Right renal cortex interstitium (tissue), 3 donors: ENCODE measurements around the gene PRSS33. TPM values are rescaled to one million over a fixed set of nuclear protein-coding genes. Genes with fewer than 3 reads are reported as not detected.

Source experiments
- DNase-seq, 3 donors: peaks; one replicate each; pipeline ENCODE4 v3.0.0-alpha.2; 2013; ENCODE audit warnings: low read depth in 3 of 3, low spot score in 2 of 3
- polyA plus RNA-seq, 3 donors: library from polyadenylated mRNA; unstranded; fragments of 120-200 nt; gene quantifications; one replicate each; pipeline ENCODE4 v1.2.1, GENCODE V29; 2013; ENCODE audit not compliant: insufficient read length in 3 of 3

Gene PRSS33
- polyA plus RNA-seq, 3 donors, result 0.33 to 0.61 TPM; not detected in 1

DNA sequence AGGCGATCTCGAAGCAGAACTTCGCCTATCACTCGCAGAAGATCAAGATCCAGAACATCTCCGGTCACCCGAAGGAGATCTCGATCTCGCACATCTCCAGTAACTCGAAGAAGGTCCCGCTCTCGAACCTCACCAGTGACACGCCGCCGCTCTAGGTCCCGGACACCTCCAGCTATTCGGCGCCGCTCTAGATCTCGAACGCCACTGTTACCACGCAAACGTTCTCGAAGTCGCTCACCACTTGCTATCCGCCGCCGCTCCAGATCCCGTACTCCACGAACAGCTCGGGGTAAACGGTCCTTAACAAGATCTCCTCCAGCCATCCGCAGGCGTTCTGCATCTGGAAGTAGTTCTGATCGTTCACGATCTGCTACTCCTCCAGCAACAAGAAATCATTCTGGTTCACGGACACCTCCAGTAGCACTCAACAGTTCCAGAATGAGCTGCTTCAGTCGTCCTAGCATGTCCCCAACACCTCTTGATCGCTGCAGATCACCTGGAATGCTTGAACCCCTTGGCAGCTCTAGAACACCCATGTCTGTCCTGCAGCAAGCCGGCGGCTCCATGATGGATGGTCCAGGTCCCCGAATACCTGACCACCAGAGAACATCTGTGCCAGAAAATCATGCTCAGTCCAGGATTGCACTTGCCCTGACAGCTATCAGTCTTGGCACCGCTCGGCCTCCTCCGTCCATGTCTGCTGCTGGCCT is 20.8 kb downstream of the PRSS33 start:
- no peak for DNase-seq

DNA sequence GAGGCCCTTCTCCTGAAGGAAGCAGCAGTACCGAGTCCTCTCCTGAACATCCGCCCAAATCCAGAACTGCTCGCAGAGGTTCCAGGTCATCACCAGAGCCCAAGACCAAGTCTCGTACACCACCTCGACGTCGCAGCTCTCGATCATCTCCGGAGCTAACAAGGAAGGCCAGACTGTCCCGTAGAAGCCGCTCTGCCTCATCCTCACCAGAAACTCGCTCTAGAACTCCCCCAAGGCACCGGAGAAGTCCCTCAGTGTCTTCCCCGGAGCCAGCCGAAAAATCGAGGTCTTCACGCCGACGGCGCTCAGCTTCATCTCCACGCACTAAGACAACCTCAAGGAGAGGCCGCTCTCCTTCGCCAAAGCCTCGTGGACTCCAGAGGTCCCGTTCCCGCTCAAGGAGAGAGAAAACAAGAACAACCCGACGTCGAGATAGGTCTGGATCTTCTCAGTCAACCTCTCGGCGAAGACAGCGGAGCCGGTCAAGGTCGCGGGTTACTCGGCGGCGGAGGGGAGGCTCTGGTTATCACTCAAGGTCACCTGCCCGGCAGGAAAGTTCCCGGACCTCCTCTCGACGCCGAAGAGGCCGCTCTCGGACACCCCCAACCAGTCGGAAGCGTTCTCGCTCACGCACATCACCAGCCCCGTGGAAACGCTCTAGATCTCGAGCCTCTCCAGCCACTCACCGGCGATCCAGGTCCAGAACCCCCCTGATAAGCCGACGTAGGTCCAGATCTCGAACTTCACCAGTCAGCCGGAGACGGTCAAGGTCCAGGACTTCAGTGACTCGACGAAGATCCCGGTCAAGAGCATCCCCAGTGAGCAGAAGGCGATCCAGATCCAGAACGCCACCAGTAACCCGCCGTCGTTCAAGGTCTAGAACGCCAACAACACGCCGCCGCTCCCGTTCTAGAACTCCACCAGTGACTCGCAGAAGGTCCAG is 21.6 kb downstream of the PRSS33 start:
- no peak for DNase-seq

- DNase-seq, result no peak
These were observed 22.6 kb downstream of the PRSS33 start for GRCh38 chr16:2764718-2765117.

DNA sequence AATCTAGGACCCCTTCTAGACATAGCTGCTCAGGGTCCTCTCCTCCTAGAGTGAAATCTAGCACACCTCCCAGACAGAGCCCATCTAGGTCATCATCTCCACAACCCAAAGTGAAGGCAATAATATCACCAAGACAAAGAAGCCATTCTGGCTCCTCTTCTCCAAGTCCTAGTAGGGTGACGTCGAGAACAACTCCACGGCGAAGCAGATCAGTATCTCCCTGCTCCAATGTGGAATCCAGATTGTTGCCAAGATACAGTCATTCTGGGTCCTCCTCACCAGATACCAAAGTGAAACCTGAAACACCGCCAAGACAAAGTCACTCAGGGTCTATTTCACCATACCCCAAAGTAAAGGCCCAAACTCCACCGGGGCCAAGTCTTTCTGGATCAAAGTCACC is 24.2 kb downstream of the PRSS33 start:
- no peak for DNase-seq

DNA sequence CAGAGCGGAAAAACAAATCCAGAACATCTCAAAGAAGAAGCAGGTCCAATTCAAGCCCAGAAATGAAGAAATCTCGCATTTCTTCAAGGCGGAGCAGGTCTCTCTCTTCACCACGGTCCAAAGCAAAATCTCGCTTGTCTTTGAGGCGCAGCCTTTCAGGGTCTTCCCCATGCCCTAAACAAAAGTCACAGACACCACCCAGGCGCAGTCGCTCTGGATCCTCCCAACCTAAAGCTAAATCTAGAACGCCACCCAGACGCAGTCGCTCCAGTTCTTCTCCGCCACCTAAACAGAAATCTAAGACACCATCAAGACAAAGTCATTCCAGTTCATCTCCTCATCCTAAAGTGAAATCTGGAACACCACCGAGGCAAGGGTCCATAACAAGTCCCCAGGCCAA is 24.6 kb downstream of the PRSS33 start:
- no peak for DNase-seq

DNA sequence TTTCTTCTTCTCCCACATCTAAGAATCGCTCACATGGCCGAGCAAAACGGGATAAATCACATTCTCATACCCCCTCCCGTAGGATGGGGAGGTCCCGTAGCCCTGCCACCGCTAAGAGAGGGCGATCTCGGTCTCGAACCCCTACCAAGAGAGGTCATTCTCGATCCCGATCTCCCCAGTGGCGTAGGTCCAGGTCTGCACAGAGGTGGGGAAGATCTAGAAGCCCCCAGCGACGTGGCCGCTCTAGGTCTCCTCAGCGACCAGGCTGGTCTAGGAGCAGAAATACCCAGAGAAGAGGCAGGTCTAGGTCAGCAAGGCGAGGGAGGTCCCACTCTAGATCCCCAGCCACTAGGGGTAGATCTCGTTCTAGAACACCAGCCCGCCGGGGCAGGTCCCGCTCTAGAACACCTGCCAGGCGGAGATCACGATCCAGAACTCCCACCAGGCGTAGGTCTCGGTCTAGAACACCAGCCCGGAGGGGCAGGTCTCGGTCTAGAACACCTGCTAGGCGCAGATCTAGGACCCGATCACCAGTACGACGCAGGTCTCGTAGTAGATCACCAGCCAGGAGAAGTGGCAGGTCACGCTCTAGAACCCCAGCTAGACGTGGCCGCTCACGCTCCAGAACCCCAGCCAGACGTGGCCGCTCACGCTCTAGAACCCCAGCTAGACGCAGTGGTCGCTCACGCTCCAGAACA is 25.3 kb downstream of the PRSS33 start:
- no peak for DNase-seq

DNA sequence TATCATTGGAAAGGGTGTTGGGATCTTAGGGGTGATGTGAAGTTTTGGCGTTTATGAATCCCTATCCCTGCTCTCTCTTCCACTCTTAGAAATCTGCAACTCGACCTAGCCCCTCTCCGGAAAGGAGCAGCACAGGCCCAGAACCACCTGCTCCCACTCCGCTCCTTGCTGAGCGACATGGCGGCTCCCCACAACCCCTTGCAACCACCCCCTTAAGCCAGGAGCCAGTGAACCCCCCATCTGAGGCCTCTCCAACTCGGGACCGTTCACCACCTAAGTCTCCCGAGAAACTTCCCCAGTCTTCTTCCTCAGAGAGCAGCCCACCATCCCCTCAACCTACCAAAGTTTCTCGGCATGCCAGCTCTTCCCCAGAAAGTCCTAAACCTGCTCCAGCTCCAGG is 25.9 kb downstream of the PRSS33 start:
- DNase-seq, result no peak

GRCh38 chr16:2757344-2757743 is 30.0 kb downstream of the PRSS33 start:
- no peak for DNase-seq

DNA sequence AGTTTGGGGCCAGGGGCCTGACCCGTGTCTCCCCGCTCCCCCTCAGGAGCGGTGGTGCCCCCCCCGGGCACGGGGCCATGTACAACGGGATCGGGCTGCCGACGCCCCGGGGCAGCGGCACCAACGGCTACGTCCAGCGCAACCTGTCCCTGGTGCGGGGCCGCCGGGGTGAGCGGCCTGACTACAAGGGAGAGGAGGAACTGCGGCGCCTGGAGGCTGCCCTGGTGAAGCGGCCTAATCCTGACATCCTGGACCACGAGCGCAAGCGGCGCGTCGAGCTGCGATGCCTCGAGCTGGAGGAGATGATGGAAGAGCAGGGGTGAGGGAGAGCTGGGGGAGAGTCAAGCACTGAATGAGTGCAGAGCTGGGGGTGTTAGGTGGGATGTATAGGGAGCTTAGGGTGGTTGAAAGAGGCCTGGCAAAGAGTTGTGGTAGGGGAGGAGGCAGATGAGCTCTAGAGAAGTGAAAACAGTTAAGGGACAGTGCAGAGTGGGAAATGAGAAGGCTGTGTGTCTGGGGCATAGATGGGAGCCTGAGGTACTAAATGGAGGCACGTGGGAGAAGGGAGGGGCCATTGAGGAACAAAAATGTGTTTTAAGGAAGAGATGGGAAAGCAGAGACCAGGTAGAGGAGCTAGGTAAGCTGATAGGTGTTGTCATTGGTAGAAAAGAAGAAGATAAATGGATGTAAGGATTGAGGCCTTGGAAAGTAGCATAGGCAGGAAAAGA is 30.9 kb downstream of the PRSS33 start:
- no peak for DNase-seq

- no peak for DNase-seq
These were observed 32.2 kb downstream of the PRSS33 start for GRCh38 chr16:2755158-2755557.

DNA sequence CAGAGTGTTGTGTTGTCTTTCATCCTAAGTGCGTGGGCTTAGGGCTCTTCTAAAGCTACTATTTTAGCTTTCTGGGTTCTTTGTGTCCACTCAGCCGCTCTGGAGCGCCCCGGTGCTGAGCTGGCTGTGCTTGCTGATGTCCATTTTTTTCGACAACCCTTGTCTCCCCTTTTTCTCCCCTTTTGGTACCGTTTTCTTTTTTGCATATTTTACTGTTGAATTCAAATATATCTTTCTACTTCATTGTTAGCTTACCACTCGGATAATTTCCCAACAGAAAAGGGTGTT is 33.7 kb downstream of the PRSS33 start:
- DNase-seq, result no peak

- peak; percentile 43 to 71 (median 70) for DNase-seq
These were observed 34.3 kb downstream of the PRSS33 start for GRCh38 chr16:2752850-2753732.

DNA sequence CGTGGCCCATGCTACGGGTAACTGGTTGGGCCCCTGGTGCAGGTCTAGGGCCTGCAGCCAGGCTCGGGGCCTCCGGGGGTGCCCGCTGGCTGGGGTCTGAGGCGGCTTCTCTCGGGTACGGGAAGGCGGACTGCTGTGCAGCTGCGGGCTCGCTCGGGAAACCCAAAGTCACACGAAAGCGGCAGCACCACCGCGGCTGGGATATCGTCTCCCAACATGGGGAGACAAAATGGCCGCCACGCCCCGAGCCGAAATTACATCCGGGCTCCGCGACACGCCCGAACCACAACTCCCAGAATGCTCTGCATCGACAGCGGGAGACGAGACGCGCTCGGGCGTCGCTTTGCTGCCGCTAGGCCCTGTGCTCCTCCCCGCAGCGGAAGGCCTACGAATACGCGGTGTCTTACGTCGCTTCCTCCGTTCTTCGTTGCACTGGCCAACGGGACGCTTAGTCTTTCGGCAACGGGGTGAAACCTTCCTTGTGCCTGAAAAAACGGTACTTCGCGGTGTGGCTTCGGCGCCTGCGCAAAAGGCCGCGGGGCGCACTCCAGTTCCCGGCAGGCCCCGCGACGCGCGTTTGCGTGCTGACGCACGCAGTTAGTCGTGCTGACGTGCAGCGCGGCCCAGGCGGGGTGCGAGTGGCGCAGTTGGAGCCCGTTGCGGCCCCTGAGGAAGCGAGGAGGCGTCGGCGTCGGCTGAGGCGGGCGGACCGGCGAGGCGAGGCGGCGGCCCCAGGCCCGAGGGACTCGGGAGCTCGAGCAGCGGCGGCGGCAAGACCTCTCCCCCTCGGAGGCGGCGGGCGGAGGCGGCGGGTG is 35.1 kb downstream of the PRSS33 start, which contains the start of gene SRRM2:
Gene SRRM2, plus strand, starts transcription at position 604 of the 815 bp plus-strand sequence. CDS start 3,727 bp downstream, outside the sequence.
- peak; percentile 94 to 100 (median 97) for DNase-seq

DNA sequence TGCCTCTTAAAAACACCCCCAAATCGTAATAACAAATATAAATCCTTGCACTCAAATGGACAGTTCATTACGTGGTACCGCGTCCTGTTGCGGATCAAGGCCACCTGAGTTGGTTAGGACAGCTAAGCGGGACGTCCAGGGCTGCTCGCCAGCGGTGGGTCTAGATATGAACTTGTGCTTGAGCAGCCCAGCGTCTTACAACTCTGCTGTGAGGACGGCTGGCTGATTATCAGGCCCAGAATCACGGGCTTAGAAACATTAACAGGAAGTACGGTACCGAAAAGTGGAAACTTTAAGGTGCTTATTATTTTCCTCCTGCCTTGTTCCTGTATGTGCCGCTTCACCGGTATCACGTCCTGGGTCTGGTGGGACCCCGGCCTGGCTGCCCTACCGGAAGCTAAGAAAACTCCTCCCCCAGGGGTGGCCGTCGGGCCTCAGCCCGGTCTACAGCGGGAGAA is 35.8 kb downstream of the PRSS33 start:
- peak in 1 of 3 donors; percentile 49 for DNase-seq

GRCh38 chr16:2749936-2750335 is 37.4 kb downstream of the PRSS33 start:
- no peak for DNase-seq

GRCh38 chr16:2749476-2749875 is 37.9 kb downstream of the PRSS33 start:
- DNase-seq, result no peak

GRCh38 chr16:2748757-2749455 is 38.5 kb downstream of the PRSS33 start:
- no peak for DNase-seq

- no peak for DNase-seq
These were observed 41.4 kb downstream of the PRSS33 start for GRCh38 chr16:2745961-2746360.
